HL-60/S4 treated with phorbol 12-myristate 13-acetate at 8.2 ng/mL for 4 days and 3 days (cell line): ENCODE data around the gene ELOB.

Experiments used
- in situ Hi-C: fragments of 300-500 bp; cut with MboI; formaldehyde crosslinking; loops from 2 replicates; pipeline ENCODE4 v1.15.0; 2022; ENCODE audit warnings: low sequenced_read_pairs

Gene ELOB

GRCh38 chr16:2769675-2770056, 7.4 kb downstream of the ELOB start:
- in situ Hi-C loops, result no loop called here

- in situ Hi-C loops, result no loop called here
Measured at GRCh38 chr16:2769100-2769529, 8.0 kb downstream of the ELOB start.

- in situ Hi-C loops, result no loop called here
Measured at GRCh38 chr16:2768403-2769089, 8.5 kb downstream of the ELOB start.

GRCh38 chr16:2767891-2768290, 9.2 kb downstream of the ELOB start:
- in situ Hi-C loops, result no loop called here

GRCh38 chr16:2767140-2767731, 9.8 kb downstream of the ELOB start:
- in situ Hi-C loops, result no loop called here

GRCh38 chr16:2766430-2767139, 10.5 kb downstream of the ELOB start:
- in situ Hi-C loops, result no loop called here

GRCh38 chr16:2765462-2766404, 11.3 kb downstream of the ELOB start:
- in situ Hi-C loops, result no loop called here

GRCh38 chr16:2764718-2765117, 12.4 kb downstream of the ELOB start:
- in situ Hi-C loops, result no loop called here

GRCh38 chr16:2763173-2763572, 13.9 kb downstream of the ELOB start:
- in situ Hi-C loops, result no loop called here

GRCh38 chr16:2762711-2763110, 14.4 kb downstream of the ELOB start:
- in situ Hi-C loops, result no loop called here

GRCh38 chr16:2761886-2762583, 15.0 kb downstream of the ELOB start:
- in situ Hi-C loops, result no loop called here

- in situ Hi-C loops, result no loop called here
Measured at GRCh38 chr16:2761472-2761871, 15.6 kb downstream of the ELOB start.

- in situ Hi-C loops, result no loop called here
Measured at GRCh38 chr16:2757344-2757743, 19.7 kb downstream of the ELOB start.

- in situ Hi-C loops, result no loop called here
Measured at GRCh38 chr16:2756288-2757015, 20.6 kb downstream of the ELOB start.

GRCh38 chr16:2755158-2755557, 21.9 kb downstream of the ELOB start:
- in situ Hi-C loops, result no loop called here

GRCh38 chr16:2753733-2754020, 23.4 kb downstream of the ELOB start:
- in situ Hi-C loops, result no loop called here

GRCh38 chr16:2752850-2753732, 24.0 kb downstream of the ELOB start:
- in situ Hi-C loops, result no loop called here

GRCh38 chr16:2752035-2752849, 24.8 kb downstream of the ELOB start, which contains the start of gene SRRM2:
Gene SRRM2, plus strand, starts transcription at chr16:2752638. Its CDS starts 3,727 bp downstream, at chr16:2756365.
- in situ Hi-C loops, result no loop called here
